ENCODE results near the gene ZNF613. TPM values are rescaled to one million over a fixed set of nuclear protein-coding genes. Genes with fewer than 3 reads are reported as not detected.
"Not testable (repeated sequence)": the region's sequence is repeated elsewhere in the genome, so short reads cannot be mapped to it uniquely, and the experiment has no call there.

Gene ZNF613
- total RNA-seq, 1 experiment from 2014 or later: 7.2 TPM

DNA sequence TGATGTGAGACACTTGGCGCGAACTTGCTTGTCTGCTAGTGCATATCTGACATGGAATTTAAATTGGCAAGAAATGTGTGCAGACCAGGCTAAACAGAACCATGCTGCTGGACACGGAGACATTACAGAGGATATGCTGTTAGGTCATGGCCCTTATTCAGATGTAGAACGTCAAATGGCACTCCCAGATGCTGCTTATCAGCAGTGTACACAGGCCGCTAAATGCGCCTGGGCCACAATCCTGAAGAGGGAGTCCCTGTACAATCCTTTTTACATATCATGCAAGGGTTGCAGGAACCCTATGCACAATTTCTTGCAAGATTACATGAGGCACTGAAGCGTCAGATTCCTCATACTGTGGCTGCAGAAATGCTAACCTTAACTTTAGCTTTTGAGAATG is 50.1 kb downstream of the ZNF613 start:
- Mint-ChIP-seq H3K4me3 (ENCODE audit: low read depth, unreplicated experiment) (no peak overlapping the region), H3K9me3 (ENCODE audit: low read depth, unreplicated experiment) (peaks cover 24% of the 10 kb centered on the region)
- no peak for DNase-seq

DNA sequence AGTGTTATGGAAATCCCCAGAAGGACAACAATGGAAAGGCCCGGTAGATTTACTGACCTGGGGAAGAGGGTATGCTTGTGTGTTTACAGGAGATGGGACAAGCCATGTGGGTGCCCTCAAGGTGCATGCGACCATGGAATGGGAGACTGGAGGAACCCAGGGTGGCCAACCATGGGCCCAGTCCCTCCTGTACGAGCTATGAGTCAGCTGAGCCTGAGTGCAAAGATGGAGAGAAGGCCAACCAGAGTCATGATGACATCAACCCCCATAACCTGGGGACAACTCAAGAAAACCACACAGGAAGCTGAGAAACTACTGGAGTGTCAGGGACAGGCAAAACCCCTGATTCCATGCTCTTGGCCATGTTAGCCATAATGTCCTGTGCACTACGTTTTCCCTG is 51.6 kb downstream of the ZNF613 start:
- Mint-ChIP-seq H3K36me3 (ENCODE audit: insufficient read depth, unreplicated experiment) (peaks cover 2% of the 10 kb centered on the region), H3K9me3 (ENCODE audit: low read depth, unreplicated experiment) (peaks cover 27% of the 10 kb centered on the region), H3K4me1 (ENCODE audit: low read depth, unreplicated experiment) (no peaks in the 10 kb centered on the region), H3K27ac (ENCODE audit: unreplicated experiment) (no peak overlapping the region), H3K4me3 (ENCODE audit: low read depth, unreplicated experiment) (no peak overlapping the region), H3K27me3 (ENCODE audit: unreplicated experiment) (no peaks in the 10 kb centered on the region)
- intact Hi-C loops (cut with micrococcal nuclease; ENCODE audit: unreplicated experiment): no loop called here
- TF ChIP-seq, protein P1, sequence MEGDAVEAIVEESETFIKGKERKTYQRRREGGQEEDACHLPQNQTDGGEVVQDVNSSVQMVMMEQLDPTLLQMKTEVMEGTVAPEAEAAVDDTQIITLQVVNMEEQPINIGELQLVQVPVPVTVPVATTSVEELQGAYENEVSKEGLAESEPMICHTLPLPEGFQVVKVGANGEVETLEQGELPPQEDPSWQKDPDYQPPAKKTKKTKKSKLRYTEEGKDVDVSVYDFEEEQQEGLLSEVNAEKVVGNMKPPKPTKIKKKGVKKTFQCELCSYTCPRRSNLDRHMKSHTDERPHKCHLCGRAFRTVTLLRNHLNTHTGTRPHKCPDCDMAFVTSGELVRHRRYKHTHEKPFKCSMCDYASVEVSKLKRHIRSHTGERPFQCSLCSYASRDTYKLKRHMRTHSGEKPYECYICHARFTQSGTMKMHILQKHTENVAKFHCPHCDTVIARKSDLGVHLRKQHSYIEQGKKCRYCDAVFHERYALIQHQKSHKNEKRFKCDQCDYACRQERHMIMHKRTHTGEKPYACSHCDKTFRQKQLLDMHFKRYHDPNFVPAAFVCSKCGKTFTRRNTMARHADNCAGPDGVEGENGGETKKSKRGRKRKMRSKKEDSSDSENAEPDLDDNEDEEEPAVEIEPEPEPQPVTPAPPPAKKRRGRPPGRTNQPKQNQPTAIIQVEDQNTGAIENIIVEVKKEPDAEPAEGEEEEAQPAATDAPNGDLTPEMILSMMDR (IDR thresholded peaks at IDR 0.05; ENCODE audit: unreplicated experiment): no peak
- CTCF ChIA-PET: no interaction called here
- DNase-seq: no peak
- BruUV-seq (replicated peaks): no TSS peak

More for the DNA sequence above, 50.1 kb downstream of the ZNF613 start:
- Mint-ChIP-seq H3K4me1 (ENCODE audit: low read depth, unreplicated experiment) (no peaks in the 10 kb centered on the region), H3K27me3 (ENCODE audit: unreplicated experiment) (no peaks in the 10 kb centered on the region), H3K36me3 (ENCODE audit: insufficient read depth, unreplicated experiment) (peaks cover 4% of the 10 kb centered on the region), H3K27ac (ENCODE audit: unreplicated experiment) (no peak overlapping the region)
- CTCF ChIA-PET: no interaction called here
- BruUV-seq (replicated peaks): no TSS peak
- TF ChIP-seq, protein P1 (IDR thresholded peaks at IDR 0.05; ENCODE audit: unreplicated experiment): no peak
- intact Hi-C loops (cut with micrococcal nuclease; ENCODE audit: unreplicated experiment): no loop called here

DNA sequence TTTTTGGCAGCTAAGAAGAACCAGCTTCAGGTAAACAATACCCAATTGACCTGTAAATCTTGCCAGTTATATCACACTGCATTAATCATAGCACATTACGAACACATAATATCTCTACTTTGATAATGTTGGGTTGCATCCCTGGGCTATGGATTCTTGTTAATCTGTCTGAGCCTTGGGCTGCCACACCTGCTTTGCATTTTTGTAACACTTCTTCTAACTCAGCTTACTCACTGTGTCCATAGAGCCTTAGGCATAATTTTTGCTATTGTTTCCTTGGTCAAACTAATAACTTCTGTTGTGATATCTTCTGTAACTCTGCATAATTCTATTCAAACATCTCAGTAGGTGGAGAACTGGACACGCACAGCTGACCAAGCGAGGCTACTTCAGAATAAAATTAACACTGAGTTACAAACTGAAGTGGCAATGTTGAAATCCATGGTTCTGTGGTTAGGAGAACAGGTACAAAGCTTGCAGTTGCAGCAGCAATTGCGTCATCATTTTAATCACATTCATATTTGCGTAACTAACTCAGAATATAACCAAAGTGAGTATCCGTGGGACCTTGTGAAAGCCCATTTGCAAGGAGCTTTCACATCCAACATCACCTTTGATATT is 53.0 kb downstream of the ZNF613 start:
- CTCF ChIA-PET: no interaction called here
- H3K4me1 Mint-ChIP-seq (ENCODE audit: low read depth, unreplicated experiment): no peaks in the 10 kb centered on the region

DNA sequence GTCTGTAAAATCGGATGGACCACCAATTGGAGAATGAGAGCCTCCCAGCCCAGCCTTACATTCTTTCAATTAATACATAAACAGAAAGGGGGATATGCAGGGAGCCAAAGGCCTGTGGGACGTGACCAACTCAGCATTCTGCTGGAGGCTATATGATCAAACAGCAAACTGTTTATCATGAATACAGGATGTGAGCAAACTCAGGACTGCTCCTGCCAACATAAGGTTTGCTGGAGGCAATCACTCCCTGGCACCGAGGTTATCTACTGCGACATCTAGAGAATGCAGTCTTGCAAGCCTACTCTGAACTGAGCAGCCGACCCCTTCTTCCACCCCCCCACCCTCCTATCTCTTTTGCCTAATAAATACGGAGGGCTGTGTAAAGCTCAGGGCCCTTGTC is 53.7 kb downstream of the ZNF613 start:
- H3K27me3 Mint-ChIP-seq (ENCODE audit: unreplicated experiment); intact Hi-C loops (cut with micrococcal nuclease; ENCODE audit: unreplicated experiment); CTCF ChIA-PET; BruUV-seq (replicated peaks); H3K27ac Mint-ChIP-seq (ENCODE audit: unreplicated experiment); H3K4me1 Mint-ChIP-seq (ENCODE audit: low read depth, unreplicated experiment); H3K36me3 Mint-ChIP-seq (ENCODE audit: insufficient read depth, unreplicated experiment); H3K4me3 Mint-ChIP-seq (ENCODE audit: low read depth, unreplicated experiment); DNase-seq: not testable (repeated sequence)
- peaks cover 27% of the 10 kb centered on the region for H3K9me3 Mint-ChIP-seq (ENCODE audit: low read depth, unreplicated experiment)

More for the DNA sequence above, 53.0 kb downstream of the ZNF613 start:
- Mint-ChIP-seq H3K9me3 (ENCODE audit: low read depth, unreplicated experiment) (peaks cover 27% of the 10 kb centered on the region), H3K27ac (ENCODE audit: unreplicated experiment) (no peak overlapping the region), H3K27me3 (ENCODE audit: unreplicated experiment) (no peaks in the 10 kb centered on the region), H3K36me3 (ENCODE audit: insufficient read depth, unreplicated experiment) (no peaks in the 10 kb centered on the region), H3K4me3 (ENCODE audit: low read depth, unreplicated experiment) (no peak overlapping the region)
- no TSS peak for BruUV-seq (replicated peaks)
- TF ChIP-seq, protein P1 (IDR thresholded peaks at IDR 0.05; ENCODE audit: unreplicated experiment): no peak
- intact Hi-C loops (cut with micrococcal nuclease; ENCODE audit: unreplicated experiment): no loop called here
- DNase-seq: no peak

DNA sequence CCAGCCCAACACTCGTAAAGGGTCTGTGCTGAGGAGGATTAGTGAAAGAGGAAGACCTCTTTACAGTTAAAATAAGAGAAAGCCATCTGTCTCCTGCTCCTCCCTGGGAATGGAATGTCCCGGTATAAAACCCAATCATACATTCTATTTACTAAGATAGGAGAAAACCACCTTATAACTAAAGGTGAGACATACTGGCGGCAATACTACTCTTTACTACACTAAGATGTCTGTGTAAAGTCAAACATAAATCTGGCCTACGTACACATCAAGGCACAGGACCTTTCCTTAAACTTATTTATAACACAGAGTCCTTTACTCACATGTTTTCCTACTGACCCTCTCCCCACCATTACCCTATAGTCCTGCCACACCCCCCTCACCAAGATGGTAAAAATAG is 56.1 kb downstream of the ZNF613 start:
- CTCF ChIA-PET: no interaction called here
- Mint-ChIP-seq H3K27me3 (ENCODE audit: unreplicated experiment) (no peaks in the 10 kb centered on the region), H3K36me3 (ENCODE audit: insufficient read depth, unreplicated experiment) (peaks cover 11% of the 10 kb centered on the region), H3K9me3 (ENCODE audit: low read depth, unreplicated experiment) (peaks cover 28% of the 10 kb centered on the region), H3K4me1 (ENCODE audit: low read depth, unreplicated experiment) (no peaks in the 10 kb centered on the region), H3K4me3 (ENCODE audit: low read depth, unreplicated experiment) (no peak overlapping the region), H3K27ac (ENCODE audit: unreplicated experiment) (no peak overlapping the region)
- intact Hi-C loops (cut with micrococcal nuclease; ENCODE audit: unreplicated experiment): no loop called here
- BruUV-seq (replicated peaks): no TSS peak
- no peak for DNase-seq
- TF ChIP-seq, protein P1 (IDR thresholded peaks at IDR 0.05; ENCODE audit: unreplicated experiment): no peak
